Measurements from ENCODE around the gene C6orf141.

C6orf141 gene

DNA sequence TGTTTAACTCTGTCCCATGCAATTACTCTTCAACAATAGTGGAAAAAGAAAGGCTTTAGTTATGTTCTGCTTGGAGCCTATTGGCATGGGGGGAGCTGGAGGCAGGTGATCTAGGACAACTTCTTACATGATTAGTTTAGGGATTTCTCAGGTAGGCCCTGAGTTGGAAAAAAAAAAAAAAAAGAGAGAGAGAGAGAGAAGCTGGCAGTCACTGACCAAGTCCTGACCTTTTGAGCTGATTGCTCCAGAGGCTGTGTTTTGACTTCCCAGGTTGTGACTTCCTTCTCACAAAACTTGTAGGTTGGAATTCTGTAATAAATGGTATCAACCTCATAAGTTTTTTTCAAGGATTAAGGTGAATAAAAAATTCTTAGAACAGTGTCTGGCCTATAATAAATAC lies 7.8 kb downstream of the C6orf141 start:
- Histone ChIP-seq H3K27me3 (ENCODE audit: insufficient read depth, poor library complexity, severe bottlenecking) (no peaks in the 10 kb centered on the region), H3K27ac (replicated peaks) (no peak overlapping the region), H3K4me3 (replicated peaks; ENCODE audit: insufficient read depth, low read length) (no peak overlapping the region)
- TF ChIP-seq SPI1 (IDR thresholded peaks at IDR 0.05; ENCODE audit: borderline replicate concordance, low read depth) = no peak
- DNase-seq (ENCODE audit: low read depth in 1 of 2, low spot score in 1 of 2) = no peak

DNA sequence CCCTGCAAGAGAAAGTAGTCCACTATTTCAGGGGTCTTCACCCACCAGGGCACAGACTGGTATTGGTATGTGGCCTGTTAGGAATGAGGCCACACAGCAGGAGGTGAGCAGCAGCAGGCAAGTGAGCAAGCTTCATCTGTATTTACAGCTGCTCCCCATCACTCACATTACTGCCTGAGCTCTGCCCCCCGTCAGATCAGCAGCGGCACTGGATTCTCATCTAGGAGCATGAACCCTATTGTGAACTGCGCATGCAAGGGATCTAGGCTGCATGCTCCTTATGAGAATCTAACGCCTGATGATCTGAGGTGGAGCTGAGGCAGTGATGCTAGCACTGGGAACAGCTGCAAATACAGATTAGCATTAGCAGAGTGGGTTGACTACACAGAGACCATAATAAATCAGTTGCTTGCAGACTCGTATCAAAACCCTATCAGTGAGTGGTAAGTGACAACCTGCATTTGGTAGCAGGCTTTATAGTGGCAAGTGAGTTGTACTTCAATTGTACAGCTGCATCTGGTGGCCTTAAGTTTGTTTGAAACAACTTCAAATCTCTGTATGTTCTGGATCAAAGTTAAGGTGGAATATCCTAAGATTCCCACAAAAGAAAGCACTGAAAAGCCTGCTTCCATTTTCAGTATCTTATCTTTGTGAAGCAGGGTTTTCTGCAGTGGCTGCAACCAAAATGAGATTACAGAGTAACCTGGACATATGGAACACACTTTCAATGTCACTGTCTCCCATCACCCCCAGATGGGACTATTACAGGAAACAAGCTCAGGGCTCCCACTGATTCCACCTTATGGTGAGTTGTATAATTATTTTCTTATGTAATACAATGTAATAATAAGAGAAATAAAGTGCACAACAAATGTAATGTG lies 12.8 kb downstream of the C6orf141 start:
- H3K27ac ChIP-seq (replicated peaks) = no peak overlapping the region
- no peak for DNase-seq (ENCODE audit: low read depth in 1 of 2, low spot score in 1 of 2)
- no peak overlapping the region for H3K4me3 ChIP-seq (replicated peaks; ENCODE audit: insufficient read depth, low read length)
- no peaks in the 10 kb centered on the region for H3K27me3 ChIP-seq (ENCODE audit: insufficient read depth, poor library complexity, severe bottlenecking)
- TF ChIP-seq GABPA (IDR thresholded peaks at IDR 0.05; ENCODE audit: low read depth) (no peak), SPI1 (IDR thresholded peaks at IDR 0.05; ENCODE audit: borderline replicate concordance, low read depth) (no peak), POLR2AphosphoS5 (IDR thresholded peaks at IDR 0.05; ENCODE audit: low read depth) (no peak)
- TF ChIP-seq, protein P1, sequence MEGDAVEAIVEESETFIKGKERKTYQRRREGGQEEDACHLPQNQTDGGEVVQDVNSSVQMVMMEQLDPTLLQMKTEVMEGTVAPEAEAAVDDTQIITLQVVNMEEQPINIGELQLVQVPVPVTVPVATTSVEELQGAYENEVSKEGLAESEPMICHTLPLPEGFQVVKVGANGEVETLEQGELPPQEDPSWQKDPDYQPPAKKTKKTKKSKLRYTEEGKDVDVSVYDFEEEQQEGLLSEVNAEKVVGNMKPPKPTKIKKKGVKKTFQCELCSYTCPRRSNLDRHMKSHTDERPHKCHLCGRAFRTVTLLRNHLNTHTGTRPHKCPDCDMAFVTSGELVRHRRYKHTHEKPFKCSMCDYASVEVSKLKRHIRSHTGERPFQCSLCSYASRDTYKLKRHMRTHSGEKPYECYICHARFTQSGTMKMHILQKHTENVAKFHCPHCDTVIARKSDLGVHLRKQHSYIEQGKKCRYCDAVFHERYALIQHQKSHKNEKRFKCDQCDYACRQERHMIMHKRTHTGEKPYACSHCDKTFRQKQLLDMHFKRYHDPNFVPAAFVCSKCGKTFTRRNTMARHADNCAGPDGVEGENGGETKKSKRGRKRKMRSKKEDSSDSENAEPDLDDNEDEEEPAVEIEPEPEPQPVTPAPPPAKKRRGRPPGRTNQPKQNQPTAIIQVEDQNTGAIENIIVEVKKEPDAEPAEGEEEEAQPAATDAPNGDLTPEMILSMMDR (IDR thresholded peaks at IDR 0.05; ENCODE audit: insufficient read depth, low read length) = no peak
- TF ChIP-seq, protein P2, sequence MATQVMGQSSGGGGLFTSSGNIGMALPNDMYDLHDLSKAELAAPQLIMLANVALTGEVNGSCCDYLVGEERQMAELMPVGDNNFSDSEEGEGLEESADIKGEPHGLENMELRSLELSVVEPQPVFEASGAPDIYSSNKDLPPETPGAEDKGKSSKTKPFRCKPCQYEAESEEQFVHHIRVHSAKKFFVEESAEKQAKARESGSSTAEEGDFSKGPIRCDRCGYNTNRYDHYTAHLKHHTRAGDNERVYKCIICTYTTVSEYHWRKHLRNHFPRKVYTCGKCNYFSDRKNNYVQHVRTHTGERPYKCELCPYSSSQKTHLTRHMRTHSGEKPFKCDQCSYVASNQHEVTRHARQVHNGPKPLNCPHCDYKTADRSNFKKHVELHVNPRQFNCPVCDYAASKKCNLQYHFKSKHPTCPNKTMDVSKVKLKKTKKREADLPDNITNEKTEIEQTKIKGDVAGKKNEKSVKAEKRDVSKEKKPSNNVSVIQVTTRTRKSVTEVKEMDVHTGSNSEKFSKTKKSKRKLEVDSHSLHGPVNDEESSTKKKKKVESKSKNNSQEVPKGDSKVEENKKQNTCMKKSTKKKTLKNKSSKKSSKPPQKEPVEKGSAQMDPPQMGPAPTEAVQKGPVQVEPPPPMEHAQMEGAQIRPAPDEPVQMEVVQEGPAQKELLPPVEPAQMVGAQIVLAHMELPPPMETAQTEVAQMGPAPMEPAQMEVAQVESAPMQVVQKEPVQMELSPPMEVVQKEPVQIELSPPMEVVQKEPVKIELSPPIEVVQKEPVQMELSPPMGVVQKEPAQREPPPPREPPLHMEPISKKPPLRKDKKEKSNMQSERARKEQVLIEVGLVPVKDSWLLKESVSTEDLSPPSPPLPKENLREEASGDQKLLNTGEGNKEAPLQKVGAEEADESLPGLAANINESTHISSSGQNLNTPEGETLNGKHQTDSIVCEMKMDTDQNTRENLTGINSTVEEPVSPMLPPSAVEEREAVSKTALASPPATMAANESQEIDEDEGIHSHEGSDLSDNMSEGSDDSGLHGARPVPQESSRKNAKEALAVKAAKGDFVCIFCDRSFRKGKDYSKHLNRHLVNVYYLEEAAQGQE (IDR thresholded peaks at IDR 0.05; ENCODE audit: insufficient replicate concordance, low read depth) = no peak

DNA sequence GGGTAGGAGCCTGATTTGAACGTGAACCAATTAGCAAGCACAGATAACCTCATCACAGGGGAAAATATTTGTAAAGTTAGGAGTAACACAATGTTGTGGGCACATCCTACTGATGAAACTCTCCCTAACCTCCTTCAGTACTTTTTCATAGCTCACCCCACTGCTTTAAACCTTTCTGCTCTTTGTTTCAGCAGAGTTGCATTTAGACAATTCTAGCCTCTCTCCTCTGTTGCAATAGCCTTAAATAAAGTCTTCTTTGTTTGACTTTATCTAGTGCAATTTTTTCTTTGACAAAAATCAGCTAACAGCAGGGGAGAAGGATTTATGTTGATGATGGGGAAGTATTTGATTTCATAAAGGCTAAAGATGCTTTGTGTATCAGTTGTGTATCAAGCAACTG lies 14.1 kb downstream of the C6orf141 start:
- Histone ChIP-seq H3K27me3 (ENCODE audit: insufficient read depth, poor library complexity, severe bottlenecking) (no peaks in the 10 kb centered on the region), H3K4me3 (replicated peaks; ENCODE audit: insufficient read depth, low read length) (no peak overlapping the region), H3K27ac (replicated peaks) (no peak overlapping the region)
- no peak for DNase-seq (ENCODE audit: low read depth in 1 of 2, low spot score in 1 of 2)
- TF ChIP-seq GABPA (IDR thresholded peaks at IDR 0.05; ENCODE audit: low read depth) = no peak

DNA sequence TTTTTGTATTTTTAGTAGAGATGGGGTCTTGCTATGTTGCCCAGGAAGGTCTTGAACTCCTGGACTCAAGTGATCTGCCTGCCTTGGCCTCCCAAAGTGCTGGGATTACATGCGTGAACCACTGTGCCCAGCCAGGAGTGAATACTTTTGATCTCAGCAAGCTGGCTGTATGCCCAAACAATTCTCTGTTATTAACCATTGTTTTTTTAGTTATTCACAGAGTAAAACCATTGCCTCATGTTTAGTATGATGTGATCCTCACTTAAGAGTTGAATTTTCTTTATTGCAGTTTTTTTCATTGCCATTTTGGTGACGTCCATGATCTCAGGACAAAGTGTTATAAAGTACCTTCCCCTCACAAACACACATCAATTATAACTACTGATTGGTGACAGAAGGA lies 14.8 kb downstream of the C6orf141 start:
- Histone ChIP-seq H3K27ac (replicated peaks) (no peak overlapping the region), H3K27me3 (ENCODE audit: insufficient read depth, poor library complexity, severe bottlenecking) (no peaks in the 10 kb centered on the region), H3K4me3 (replicated peaks; ENCODE audit: insufficient read depth, low read length) (no peak overlapping the region)
- TF ChIP-seq, protein P1 (IDR thresholded peaks at IDR 0.05; ENCODE audit: insufficient read depth, low read length) = no peak
- TF ChIP-seq POLR2AphosphoS5 (IDR thresholded peaks at IDR 0.05; ENCODE audit: low read depth) = no peak
- TF ChIP-seq, protein P2 (IDR thresholded peaks at IDR 0.05; ENCODE audit: insufficient replicate concordance, low read depth) = no peak
- no peak for TF ChIP-seq GABPA (IDR thresholded peaks at IDR 0.05; ENCODE audit: low read depth)
- TF ChIP-seq SPI1 (IDR thresholded peaks at IDR 0.05; ENCODE audit: borderline replicate concordance, low read depth) = no peak
- no peak for DNase-seq (ENCODE audit: low read depth in 1 of 2, low spot score in 1 of 2)

DNA sequence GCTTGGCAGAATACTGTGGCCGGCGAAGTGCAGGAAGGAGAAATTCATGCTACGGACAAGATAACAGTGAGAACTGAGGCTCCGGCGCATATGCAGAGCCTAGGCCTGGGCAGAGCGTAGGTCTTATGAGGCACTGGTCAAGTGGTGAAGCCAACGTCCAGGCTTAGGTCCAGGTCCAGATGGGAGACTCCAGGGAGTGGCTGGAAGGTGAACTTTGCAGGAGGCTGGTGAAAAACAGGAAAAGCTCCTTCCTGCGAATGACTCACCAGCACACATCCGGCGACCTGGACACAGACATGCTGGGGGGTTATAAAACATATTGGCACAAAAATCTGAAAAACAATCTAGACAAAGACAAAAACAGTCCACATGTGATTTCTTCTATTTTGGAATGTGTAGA lies 15.4 kb downstream of the C6orf141 start:
- H3K4me3 ChIP-seq (replicated peaks; ENCODE audit: insufficient read depth, low read length) = no peak overlapping the region
- no peak for TF ChIP-seq GABPA (IDR thresholded peaks at IDR 0.05; ENCODE audit: low read depth)
- TF ChIP-seq SPI1 (IDR thresholded peaks at IDR 0.05; ENCODE audit: borderline replicate concordance, low read depth) = no peak
- TF ChIP-seq, protein P1 (IDR thresholded peaks at IDR 0.05; ENCODE audit: insufficient read depth, low read length) = no peak
- TF ChIP-seq, protein P2 (IDR thresholded peaks at IDR 0.05; ENCODE audit: insufficient replicate concordance, low read depth) = no peak
- no peak for TF ChIP-seq POLR2AphosphoS5 (IDR thresholded peaks at IDR 0.05; ENCODE audit: low read depth)
- no peak for DNase-seq (ENCODE audit: low read depth in 1 of 2, low spot score in 1 of 2)
- no peaks in the 10 kb centered on the region for H3K27me3 ChIP-seq (ENCODE audit: insufficient read depth, poor library complexity, severe bottlenecking)
- no peak overlapping the region for H3K27ac ChIP-seq (replicated peaks)

Data from HL-60 (cell line).